Lung (tissue), 12 donors: ENCODE data around the gene FKBP8. TPM values are rescaled to one million over a fixed set of nuclear protein-coding genes. Genes with fewer than 3 reads are reported as not detected.
"Not testable (repeated sequence)": the region's sequence is repeated elsewhere in the genome, so short reads cannot be mapped to it uniquely, and the experiment has no call there.

Experiments used
- ATAC-seq: fragments of 200-7000 bp; cut with Tn5 transposase; one replicate; pipeline ENCODE4 v1.9.1; 2020; ENCODE audit warnings: moderate number of reproducible peaks; ENCODE audit not compliant: insufficient read depth, low FRiP score
- DNase-seq, 3 donors: peaks; one replicate each; pipeline ENCODE4 v3.0.0-alpha.2; 2013 to 2017
- H3K27ac ChIP-seq, 2 donors: one replicate each; pipeline ENCODE4 v1.5.1; 2013; ENCODE audit warnings: mild to moderate bottlenecking in 2 of 2, moderate library complexity in 2 of 2, control low read depth in 1 of 2, inconsistent platforms in 1 of 2, low read depth in 1 of 2, low read length in 1 of 2
- H3K27me3 ChIP-seq, 3 donors: one replicate each; pipeline ENCODE4 v1.5.1; 2013; ENCODE audit warnings: low read length in 2 of 3; ENCODE audit not compliant: control insufficient read depth in 3 of 3, insufficient read depth in 3 of 3
- H3K36me3 ChIP-seq, 4 donors: one replicate each; pipeline ENCODE4 v1.5.1; 2013; ENCODE audit warnings: low read length in 4 of 4, mild to moderate bottlenecking in 1 of 4, moderate library complexity in 1 of 4; ENCODE audit not compliant: control insufficient read depth in 4 of 4, insufficient read depth in 4 of 4
- H3K4me1 ChIP-seq, 5 donors: one replicate each; pipeline ENCODE4 v1.5.1; 2013; ENCODE audit warnings: low read length in 5 of 5, mild to moderate bottlenecking in 2 of 5, moderate library complexity in 1 of 5; ENCODE audit not compliant: control insufficient read depth in 5 of 5, insufficient read depth in 5 of 5
- H3K4me3 ChIP-seq: one replicate; pipeline ENCODE4 v1.5.1; 2013; ENCODE audit warnings: mild to moderate bottlenecking, control low read depth, moderate library complexity
- H3K9ac ChIP-seq, 2 donors: one replicate each; pipeline ENCODE4 v1.5.1; 2013; ENCODE audit warnings: low read length in 2 of 2, control low read depth in 1 of 2; ENCODE audit not compliant: insufficient read depth in 1 of 2
- H3K9me3 ChIP-seq, 4 donors: one replicate each; pipeline ENCODE4 v1.5.1; 2013; ENCODE audit warnings: low read length in 3 of 4, mild to moderate bottlenecking in 1 of 4, moderate library complexity in 1 of 4; ENCODE audit not compliant: control insufficient read depth in 4 of 4, insufficient read depth in 3 of 4
- CTCF ChIP-seq: IDR thresholded peaks from 2 replicates; pipeline ENCODE4 v1.5.1; 2012; ENCODE audit warnings: mild to moderate bottlenecking; ENCODE audit errors: control extremely low read depth, extremely low read depth
- WGBS, 2 donors: extraction: QIAGEN DNeasy Blood & Tissue Kit; methylation state at CpG; one replicate each; pipeline ENCODE4 v1.1.7; 2013; 5-methylcytosine and 5-hydroxymethylcytosine counted together
- polyA plus RNA-seq, 2 donors: library from polyadenylated mRNA; stranded (reverse); fragments of 200-250 nt; gene quantifications; one replicate each; pipeline ENCODE4 v1.2.1, GENCODE V29; 2013
- total RNA-seq, 2 donors: library from RNA; depleted of rRNA in 1 of 2; stranded (reverse); fragments of >200 nt in 1 of 2; gene quantifications; one replicate each; pipeline ENCODE4 v1.2.1, GENCODE V29; 2014 to 2021
- donor health status: control.
- donor health status: control.
- donor health status: Bipolar disorder and iron deficiency.
- donor health status: healthy.
- donor health status: DM: yes; HTN: yes; CAD: no.

The FKBP8 gene
- total and polyA plus RNA-seq, 4 donors: 168 to 357 (median 230) TPM

DNA sequence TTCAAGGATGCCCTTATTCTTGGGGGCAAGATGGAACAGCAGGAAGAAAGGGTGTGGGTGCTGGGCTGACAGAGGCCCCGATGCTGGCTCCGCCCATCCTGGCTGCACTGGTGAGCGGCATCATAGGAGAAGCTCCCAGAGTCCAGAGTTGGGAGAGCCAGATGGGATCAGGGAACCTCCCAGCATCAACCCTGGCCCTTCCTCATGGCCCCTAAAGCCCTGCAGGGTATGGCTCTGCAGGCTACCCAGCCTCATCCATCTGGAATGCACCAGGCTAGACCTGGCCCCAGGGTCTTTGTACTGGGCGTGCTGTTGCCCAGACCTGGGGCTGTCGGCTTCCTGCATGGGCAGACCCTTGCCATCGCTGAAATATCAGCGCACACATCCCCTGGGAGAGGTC is 13.6 kb downstream of the FKBP8 start:
- H3K27me3 ChIP-seq: no peaks in the 10 kb centered on the region
- no peak overlapping the region for H3K27ac ChIP-seq
- no peak overlapping the region for H3K9ac ChIP-seq
- H3K36me3 ChIP-seq: peaks cover 4 to 26% (median 11%) of the 10 kb centered on the region in 4 donors
- no peak overlapping the region for H3K4me3 ChIP-seq
- DNase-seq: no peak
- H3K9me3 ChIP-seq: peaks cover 0 to 1% (median 0%) of the 10 kb centered on the region in 4 donors
- ATAC-seq: no peak
- 79 to 86% methylated on average over 7 of the region's 7 CpGs for WGBS, 2 donors
- no peak for TF ChIP-seq CTCF
- H3K4me1 ChIP-seq: peaks cover 0 to 1% (median 0%) of the 10 kb centered on the region in 5 donors

GRCh38 chr19:18526316-18526715 is 17.1 kb downstream of the FKBP8 start:
- Histone ChIP-seq H3K4me1 (peaks cover 0 to 3% (median 0%) of the 10 kb centered on the region in 5 donors), H3K9me3 (peaks cover 0 to 1% (median 0%) of the 10 kb centered on the region in 4 donors), H3K4me3 (no peak overlapping the region), H3K9ac (no peak overlapping the region), H3K27ac (no peak overlapping the region), H3K27me3 (no peaks in the 10 kb centered on the region), H3K36me3 (peaks cover 0 to 4% (median 2%) of the 10 kb centered on the region in 4 donors)
- DNase-seq (no peak), ATAC-seq (no peak)
- 91 to 96% methylated on average over 9 of the region's 9 CpGs for WGBS, 2 donors
- TF ChIP-seq CTCF: no peak

GRCh38 chr19:18523841-18524240 is 19.5 kb downstream of the FKBP8 start:
- no peaks in the 10 kb centered on the region for H3K36me3 ChIP-seq
- H3K27me3 ChIP-seq: no peaks in the 10 kb centered on the region
- WGBS, 2 donors: 92 to 94% methylated on average over 9 of the region's 9 CpGs

GRCh38 chr19:18522862-18523440 is 20.4 kb downstream of the FKBP8 start:
- H3K4me1 ChIP-seq: peaks cover 0 to 10% (median 8%) of the 10 kb centered on the region in 5 donors
- peak overlapping the region in 1 of 2 donors; percentile 63 for H3K27ac ChIP-seq
- not testable (repeated sequence) for H3K4me3 ChIP-seq, H3K9me3 ChIP-seq, H3K36me3 ChIP-seq, ATAC-seq, H3K27me3 ChIP-seq, DNase-seq, H3K9ac ChIP-seq
- WGBS, 2 donors: 68 to 78% methylated on average over 19 of the region's 19 CpGs

More at GRCh38 chr19:18523841-18524240, 19.5 kb downstream of the FKBP8 start:
- TF ChIP-seq CTCF: no peak
- ATAC-seq (no peak), DNase-seq (no peak)
- Histone ChIP-seq H3K9me3 (no peaks in the 10 kb centered on the region), H3K9ac (no peak overlapping the region), H3K27ac (no peak overlapping the region), H3K4me3 (no peak overlapping the region), H3K4me1 (peaks cover 0 to 10% (median 7%) of the 10 kb centered on the region in 5 donors)
